ENCODE data around the gene SLC12A9.
A peak's percentile ranks its signal among the peaks of the same experiment; 100 is the strongest.
"Not testable (repeated sequence)": the region's sequence is repeated elsewhere in the genome, so short reads cannot be mapped to it uniquely, and the experiment has no call there.

SLC12A9 gene

GRCh38 chr7:100826514-100827329, 25.8 kb upstream of the SLC12A9 start:
- DNase-seq (ENCODE audit: low read depth), result peak; percentile 33

GRCh38 chr7:100827330-100828226, 24.9 kb upstream of the SLC12A9 start, which contains the start of gene EPHB4:
Gene EPHB4, minus strand, starts transcription at chr7:100827523. Its CDS starts 493 bp downstream, at chr7:100827030.
- peak; percentile 66 for DNase-seq (ENCODE audit: low read depth)

- no peak for DNase-seq (ENCODE audit: low read depth)
Observed at GRCh38 chr7:100829150-100829716, 23.3 kb upstream of the SLC12A9 start.

DNA sequence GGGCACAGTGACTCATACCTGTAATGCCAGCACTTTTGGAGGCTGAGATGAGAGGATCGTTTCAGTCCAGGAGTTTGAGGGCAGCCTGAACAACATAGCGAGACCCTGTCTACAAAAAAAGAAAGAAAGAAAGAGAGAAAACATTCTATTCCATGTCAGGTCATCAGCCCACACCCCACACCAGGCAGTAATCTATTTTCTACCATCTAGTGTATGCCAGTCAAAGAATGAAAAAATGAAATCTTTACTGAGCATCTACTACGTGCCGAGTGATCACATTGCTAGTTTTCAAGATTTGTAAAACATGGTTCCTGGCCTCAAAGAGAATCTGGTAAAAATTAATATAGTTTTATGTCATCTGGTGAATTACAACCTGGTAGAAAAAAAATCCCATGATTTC, 22.1 kb upstream of the SLC12A9 start:
- DNase-seq (ENCODE audit: low read depth), result no peak

DNA sequence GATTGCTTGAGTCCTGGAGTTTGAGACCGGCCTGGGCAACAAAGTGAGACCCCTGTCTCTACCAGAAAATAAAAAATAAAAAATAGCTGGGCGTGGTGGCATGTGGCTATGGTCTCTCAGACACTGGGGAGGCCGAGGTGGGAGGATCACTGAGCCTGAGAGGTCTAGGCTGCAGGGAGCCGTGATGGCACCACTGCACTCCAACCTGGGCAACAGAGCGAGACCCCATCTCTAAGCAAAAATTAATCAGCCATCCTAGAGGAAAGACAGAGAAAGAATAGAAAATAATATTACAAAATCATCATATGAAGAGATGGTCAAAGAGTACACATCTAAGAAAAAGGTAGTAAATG, 20.3 kb upstream of the SLC12A9 start:
- DNase-seq (ENCODE audit: low read depth), result no peak

GRCh38 chr7:100835903-100836811, 16.4 kb upstream of the SLC12A9 start:
- DNase-seq (ENCODE audit: low read depth), result no peak

- no peak for DNase-seq (ENCODE audit: low read depth)
Observed at GRCh38 chr7:100836812-100837098, 15.8 kb upstream of the SLC12A9 start.

- peak; percentile 93 for DNase-seq (ENCODE audit: low read depth)
Observed at GRCh38 chr7:100837099-100837836, 15.2 kb upstream of the SLC12A9 start.

DNA sequence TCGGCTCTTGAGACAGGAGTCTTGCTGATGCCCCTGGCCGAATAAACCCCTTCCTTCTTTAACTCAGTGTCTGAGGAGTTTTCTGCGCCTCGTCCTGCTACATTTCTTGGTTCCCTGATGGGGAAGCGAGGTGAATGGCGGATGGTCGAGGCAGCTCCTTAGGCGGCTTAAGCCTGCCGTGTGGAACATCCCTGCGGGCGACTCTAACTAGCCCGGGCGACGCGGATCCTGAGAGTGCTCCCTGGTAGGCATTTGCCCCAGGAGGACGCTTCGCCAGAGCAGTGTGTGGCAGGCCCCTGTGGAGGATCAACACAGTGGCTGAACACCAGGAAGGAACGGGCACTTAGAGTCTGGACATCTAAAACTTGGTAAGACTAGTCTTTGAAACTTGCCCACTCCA, 13.2 kb upstream of the SLC12A9 start:
- no peak for DNase-seq (ENCODE audit: low read depth)

- no peak for DNase-seq (ENCODE audit: low read depth)
Observed at GRCh38 chr7:100840470-100841100, 11.9 kb upstream of the SLC12A9 start.

- no peak for DNase-seq (ENCODE audit: low read depth)
Observed at GRCh38 chr7:100847360-100847759, 5.2 kb upstream of the SLC12A9 start.

GRCh38 chr7:100854146-100854895, 1.8 kb downstream of the SLC12A9 start:
- no peak for DNase-seq (ENCODE audit: low read depth)

GRCh38 chr7:100854899-100855298, 2.4 kb downstream of the SLC12A9 start:
- not testable (repeated sequence) for DNase-seq (ENCODE audit: low read depth)

DNA sequence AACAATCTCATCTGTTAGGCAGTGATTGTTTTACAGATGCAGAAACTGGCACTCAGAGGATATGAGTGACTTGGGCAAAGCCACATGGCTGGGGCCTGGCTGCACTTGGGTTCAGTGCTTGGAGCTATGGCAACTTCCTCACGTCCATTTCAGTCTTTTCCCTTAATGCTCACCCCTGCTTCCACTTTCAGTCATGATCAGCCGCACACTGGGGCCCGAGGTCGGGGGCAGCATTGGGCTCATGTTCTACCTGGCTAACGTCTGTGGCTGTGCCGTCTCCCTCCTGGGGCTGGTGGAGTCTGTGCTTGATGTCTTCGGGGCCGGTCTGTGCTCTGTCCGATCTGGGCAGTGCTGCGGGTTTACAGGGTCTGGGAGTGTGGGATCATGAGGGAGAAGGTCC, 3.0 kb downstream of the SLC12A9 start:
- no peak for DNase-seq (ENCODE audit: low read depth)

- no peak for DNase-seq (ENCODE audit: low read depth)
Observed at GRCh38 chr7:100856871-100857282, 4.4 kb downstream of the SLC12A9 start.

DNA sequence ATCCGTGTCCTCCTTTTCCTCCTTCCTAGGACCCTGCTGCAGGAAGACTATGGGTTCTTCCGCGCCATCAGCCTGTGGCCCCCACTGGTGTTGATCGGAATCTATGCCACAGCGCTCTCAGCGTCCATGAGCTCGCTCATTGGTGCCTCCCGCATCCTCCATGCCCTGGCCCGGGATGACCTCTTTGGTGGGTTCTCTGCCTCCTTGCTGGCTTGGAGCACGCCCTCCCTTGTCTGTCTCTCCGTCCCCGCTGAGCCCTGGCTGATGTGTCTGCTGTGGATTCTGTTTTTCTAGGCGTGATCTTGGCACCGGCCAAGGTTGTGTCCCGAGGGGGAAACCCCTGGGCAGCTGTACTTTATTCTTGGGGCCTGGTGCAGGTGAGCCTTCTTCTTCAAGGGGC, 7.3 kb downstream of the SLC12A9 start:
- DNase-seq (ENCODE audit: low read depth), result no peak

GRCh38 chr7:100860702-100861615, 8.4 kb downstream of the SLC12A9 start:
- DNase-seq (ENCODE audit: low read depth), result no peak

DNA sequence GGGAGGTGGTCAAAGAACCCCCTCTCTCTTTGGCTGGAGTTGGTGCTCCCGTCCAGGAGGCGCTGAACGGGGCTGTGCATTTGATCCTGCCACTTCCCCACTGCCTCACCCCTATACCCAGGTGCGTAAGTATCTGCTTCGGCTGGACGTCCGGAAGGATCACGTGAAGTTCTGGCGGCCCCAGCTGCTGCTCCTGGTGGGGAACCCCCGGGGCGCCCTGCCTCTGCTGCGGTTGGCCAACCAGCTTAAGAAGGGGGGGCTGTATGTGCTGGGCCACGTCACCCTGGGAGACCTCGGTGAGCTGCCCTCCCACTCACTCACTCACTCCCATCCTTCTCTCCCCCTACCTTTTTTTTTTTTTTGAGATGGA, 9.1 kb downstream of the SLC12A9 start:
- DNase-seq (ENCODE audit: low read depth), result no peak

GRCh38 chr7:100863406-100863950, 11.0 kb downstream of the SLC12A9 start:
- DNase-seq (ENCODE audit: low read depth), result no peak
